Measurements from ENCODE around the gene TACR1.

GRCh38 chr2:75053484-75054112 is 145.7 kb downstream of the TACR1 start:
- TF ChIP-seq CTCF (IDR thresholded peaks at IDR 0.05) (peak; percentile 88), ZFX (IDR thresholded peaks at IDR 0.05; ENCODE audit: borderline replicate concordance) (no peak)
